ENCODE results near the gene GTF2F2. TPM values are rescaled to one million over a fixed set of nuclear protein-coding genes. Genes with fewer than 3 reads are reported as not detected.
A peak's percentile ranks its signal among the peaks of the same experiment; 100 is the strongest.

GTF2F2 gene
- total RNA-seq, 1 donor from 2014 or later: 24.8 TPM

DNA sequence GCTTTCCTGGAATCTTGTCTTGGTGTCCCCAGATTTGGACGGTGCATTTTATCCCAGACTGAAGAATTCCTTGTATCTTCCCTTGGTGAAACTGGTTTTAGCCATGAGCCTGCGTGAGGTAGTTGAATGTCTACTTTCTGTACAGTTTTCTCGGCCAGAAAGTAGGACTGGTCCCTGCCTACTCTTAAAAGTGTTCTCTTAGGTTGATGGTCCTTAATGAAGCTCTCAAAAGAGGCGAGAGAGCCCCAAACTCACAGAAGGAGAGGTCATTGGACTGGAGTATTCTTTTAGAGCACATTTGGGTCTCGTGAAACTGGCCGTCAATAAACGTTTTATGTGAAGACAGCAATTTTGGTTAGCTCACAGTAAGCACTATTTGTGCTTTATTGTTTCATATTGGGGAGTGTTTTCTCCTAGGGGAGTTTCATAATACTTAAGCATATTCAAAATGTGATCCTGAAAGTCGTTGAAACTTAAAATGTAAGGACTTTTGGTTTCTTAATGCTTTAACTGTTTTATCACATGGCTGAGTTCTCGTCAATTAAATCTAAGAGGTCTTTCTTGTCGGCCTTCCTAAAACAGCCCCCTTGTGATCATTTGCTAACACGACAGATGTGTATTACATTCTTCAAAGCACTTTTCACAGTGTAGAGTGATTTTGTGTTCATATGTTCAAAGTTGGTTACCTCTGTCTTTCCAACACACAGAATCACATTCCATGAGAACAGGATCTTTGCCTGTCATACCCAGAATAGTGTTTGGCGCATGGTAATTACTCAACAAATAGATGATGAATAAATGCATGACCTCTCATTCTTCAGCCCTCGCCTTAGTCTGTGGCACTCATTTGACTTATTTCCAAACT, 889 bp downstream of the GTF2F2 start:
- Mint-ChIP-seq H3K27ac (no peak overlapping the region), H3K27me3 (no peaks in the 10 kb centered on the region), H3K9me3 (ENCODE audit: low read depth) (no peaks in the 10 kb centered on the region)

DNA sequence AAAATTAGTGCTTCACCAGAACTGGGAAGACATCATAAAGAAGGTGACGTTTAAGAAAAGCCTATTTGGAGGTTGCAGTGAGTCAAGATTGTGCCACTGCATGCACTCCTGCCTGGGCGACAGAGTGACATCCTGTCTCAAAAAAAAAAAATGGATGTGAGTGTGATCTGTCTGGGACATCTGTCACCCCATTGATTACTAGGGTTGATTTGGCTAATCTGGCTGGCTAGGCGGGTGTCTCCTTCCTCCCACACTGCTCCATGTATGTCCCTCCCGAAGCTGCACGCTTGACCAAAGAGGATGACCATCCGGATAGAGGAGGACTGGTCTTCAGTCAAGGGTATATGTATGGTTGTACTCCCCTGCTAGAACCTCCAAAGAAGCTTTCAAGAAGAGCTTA, 2.6 kb downstream of the GTF2F2 start:
- DNase-seq (ENCODE audit: low spot score, unreplicated experiment): no peak
- Mint-ChIP-seq H3K4me1 (ENCODE audit: low read depth) (peaks cover 1% of the 10 kb centered on the region), H3K4me3 (ENCODE audit: low read depth) (no peak overlapping the region), H3K9me3 (ENCODE audit: low read depth) (no peaks in the 10 kb centered on the region), H3K27me3 (no peaks in the 10 kb centered on the region), H3K27ac (no peak overlapping the region), H3K36me3 (ENCODE audit: insufficient read depth) (no peaks in the 10 kb centered on the region)
- TF ChIP-seq, protein P1, sequence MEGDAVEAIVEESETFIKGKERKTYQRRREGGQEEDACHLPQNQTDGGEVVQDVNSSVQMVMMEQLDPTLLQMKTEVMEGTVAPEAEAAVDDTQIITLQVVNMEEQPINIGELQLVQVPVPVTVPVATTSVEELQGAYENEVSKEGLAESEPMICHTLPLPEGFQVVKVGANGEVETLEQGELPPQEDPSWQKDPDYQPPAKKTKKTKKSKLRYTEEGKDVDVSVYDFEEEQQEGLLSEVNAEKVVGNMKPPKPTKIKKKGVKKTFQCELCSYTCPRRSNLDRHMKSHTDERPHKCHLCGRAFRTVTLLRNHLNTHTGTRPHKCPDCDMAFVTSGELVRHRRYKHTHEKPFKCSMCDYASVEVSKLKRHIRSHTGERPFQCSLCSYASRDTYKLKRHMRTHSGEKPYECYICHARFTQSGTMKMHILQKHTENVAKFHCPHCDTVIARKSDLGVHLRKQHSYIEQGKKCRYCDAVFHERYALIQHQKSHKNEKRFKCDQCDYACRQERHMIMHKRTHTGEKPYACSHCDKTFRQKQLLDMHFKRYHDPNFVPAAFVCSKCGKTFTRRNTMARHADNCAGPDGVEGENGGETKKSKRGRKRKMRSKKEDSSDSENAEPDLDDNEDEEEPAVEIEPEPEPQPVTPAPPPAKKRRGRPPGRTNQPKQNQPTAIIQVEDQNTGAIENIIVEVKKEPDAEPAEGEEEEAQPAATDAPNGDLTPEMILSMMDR (IDR thresholded peaks at IDR 0.05; ENCODE audit: unreplicated experiment): no peak

More for the DNA sequence above, 889 bp downstream of the GTF2F2 start:
- Mint-ChIP-seq H3K36me3 (ENCODE audit: insufficient read depth) (no peaks in the 10 kb centered on the region), H3K4me1 (ENCODE audit: low read depth) (peaks cover 1% of the 10 kb centered on the region), H3K4me3 (ENCODE audit: low read depth) (no peak overlapping the region)
- TF ChIP-seq, protein P1 (IDR thresholded peaks at IDR 0.05; ENCODE audit: unreplicated experiment): peak; percentile 42
- no peak for DNase-seq (ENCODE audit: low spot score, unreplicated experiment)

DNA sequence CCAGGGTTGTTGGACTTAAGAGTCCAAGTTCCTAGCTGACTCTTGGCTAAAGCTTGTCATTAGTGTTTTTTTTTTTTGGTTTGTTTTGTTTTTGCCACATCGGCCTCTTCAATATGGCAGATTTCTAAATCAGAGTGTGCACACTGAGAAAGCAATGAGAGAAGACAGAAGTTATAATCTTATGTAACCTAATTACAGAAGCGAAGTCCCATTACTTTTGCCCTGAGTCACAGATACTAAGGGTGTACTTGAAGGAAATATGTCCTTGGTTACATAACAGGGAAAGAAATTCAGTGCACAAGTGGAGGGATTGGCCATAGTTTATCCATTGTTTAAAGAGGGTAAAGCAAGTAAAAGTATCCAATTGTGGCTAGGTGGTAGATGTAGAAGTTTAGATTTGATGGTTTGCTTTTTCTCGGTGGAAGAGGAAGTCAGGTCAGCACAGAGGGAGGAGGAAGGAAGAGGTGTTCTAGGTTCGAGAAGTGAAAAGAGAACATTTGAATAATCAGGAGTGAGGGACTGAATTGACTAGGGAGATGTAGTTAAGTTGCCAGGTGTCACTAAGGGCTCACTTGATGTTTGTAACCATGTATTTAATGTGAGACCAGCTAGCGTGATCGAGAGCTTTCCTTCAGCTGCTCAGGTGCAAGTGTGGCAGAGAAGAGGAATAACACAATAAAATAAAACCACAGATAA, 12.2 kb downstream of the GTF2F2 start:
- TF ChIP-seq, protein P1 (IDR thresholded peaks at IDR 0.05; ENCODE audit: unreplicated experiment): no peak
- Mint-ChIP-seq H3K27me3 (no peaks in the 10 kb centered on the region), H3K4me1 (ENCODE audit: low read depth) (no peaks in the 10 kb centered on the region), H3K36me3 (ENCODE audit: insufficient read depth) (peaks cover 11% of the 10 kb centered on the region), H3K4me3 (ENCODE audit: low read depth) (no peak overlapping the region), H3K9me3 (ENCODE audit: low read depth) (peaks cover 16% of the 10 kb centered on the region), H3K27ac (no peak overlapping the region)
- no peak for DNase-seq (ENCODE audit: low spot score, unreplicated experiment)

DNA sequence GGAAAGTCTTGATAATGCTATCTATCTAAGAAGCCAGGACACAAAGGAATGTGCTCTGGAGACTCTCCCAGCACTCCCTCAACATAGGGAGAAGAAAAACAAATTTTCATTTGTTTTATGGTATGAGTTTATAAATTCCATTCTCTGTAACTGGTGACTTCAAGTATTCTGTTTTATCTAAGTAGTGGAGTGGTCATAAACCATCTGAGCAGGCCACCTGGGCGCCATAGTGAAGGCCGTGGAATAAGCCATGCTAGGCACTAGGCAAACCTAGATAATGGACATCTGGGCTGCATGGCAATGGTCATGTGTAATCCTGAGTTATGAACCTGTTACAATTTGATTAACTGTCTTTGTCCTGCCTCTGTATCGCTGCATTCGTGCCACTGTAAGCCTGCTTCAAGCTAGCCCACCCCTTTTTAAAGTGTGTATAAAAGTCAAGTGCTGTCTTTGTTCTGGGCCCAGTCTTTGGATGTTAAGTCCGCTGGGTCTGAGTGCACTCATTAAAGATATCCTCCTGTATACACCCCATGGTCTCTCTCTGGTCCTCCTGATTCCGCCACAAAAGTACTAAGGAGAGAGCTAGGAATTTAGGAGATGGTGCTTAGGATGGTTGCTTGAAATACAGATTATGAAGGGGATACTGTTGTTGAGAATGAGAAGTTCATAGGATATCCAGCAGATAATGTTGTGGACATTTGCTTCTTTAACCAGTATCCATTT, 13.2 kb downstream of the GTF2F2 start:
- no peak overlapping the region for H3K27ac Mint-ChIP-seq
- H3K36me3 Mint-ChIP-seq (ENCODE audit: insufficient read depth): peaks cover 14% of the 10 kb centered on the region
- DNase-seq (ENCODE audit: low spot score, unreplicated experiment): no peak
- H3K9me3 Mint-ChIP-seq (ENCODE audit: low read depth): peaks cover 16% of the 10 kb centered on the region
- TF ChIP-seq, protein P1 (IDR thresholded peaks at IDR 0.05; ENCODE audit: unreplicated experiment): no peak
- H3K27me3 Mint-ChIP-seq: no peaks in the 10 kb centered on the region
- H3K4me3 Mint-ChIP-seq (ENCODE audit: low read depth): no peak overlapping the region
- H3K4me1 Mint-ChIP-seq (ENCODE audit: low read depth): no peaks in the 10 kb centered on the region

Measured in progenitor cell of endocrine pancreas (in vitro differentiated cells).